ENCODE measurements around the gene IRAK4.
"Not testable (repeated sequence)": the region's sequence is repeated elsewhere in the genome, so short reads cannot be mapped to it uniquely, and the experiment has no call there.

Gene IRAK4

DNA sequence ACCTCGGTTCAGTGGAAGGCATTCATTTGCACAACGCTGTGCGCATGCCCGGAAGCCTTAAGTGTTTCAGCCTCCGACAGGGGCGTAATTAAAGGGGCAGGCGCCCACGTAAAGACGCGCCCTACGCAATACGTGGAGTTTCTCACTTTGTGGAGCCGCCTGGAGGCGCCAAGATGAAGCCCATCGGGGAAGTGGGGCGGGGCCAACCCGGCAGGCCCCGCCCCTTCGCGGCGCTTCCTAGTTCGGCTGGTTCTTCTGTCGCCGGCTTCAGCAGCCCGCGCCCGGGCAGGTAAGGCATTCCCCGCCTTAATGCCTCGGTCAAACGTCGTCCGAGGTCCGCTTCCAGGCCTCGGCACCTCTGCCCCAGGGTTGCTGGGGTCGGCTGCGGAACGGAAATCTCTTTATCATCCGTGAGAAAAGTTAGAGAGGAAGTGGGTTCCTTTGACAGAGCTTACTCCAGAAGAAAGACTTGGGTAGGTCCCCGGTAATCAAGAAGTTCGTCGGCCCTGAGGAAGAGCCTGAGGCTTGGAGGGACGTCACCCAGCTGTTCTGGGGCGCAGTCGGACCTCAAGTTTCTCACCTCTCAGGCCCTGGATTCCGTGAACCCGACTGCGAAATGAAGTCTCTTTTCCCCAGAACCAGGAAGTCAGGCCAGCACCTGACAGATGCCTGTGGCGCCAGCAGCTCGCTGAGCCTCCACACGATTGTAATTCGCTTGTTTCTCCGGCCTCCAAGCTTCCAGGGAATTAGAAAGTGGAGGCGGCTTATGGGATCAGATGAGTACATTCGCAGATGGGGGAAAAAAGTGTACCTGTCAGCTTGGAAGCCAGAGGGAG, at the start of gene IRAK4, which contains the start of gene PUS7L:
IRAK4 (plus strand) TSS at position 224 of the 836 bp plus-strand sequence. CDS start 9,161 bp downstream, outside the sequence.
PUS7L (minus strand) TSS at position 63 of the 836 bp plus-strand sequence. CDS start 3,545 bp downstream, outside the sequence.
- DNase-seq = peak; percentile 94 to 96

- DNase-seq = no peak
Observed at GRCh38 chr12:43711348-43711747, 47.4 kb upstream of the IRAK4 start.

- no peak for DNase-seq
Observed at GRCh38 chr12:43722621-43723020, 36.1 kb upstream of the IRAK4 start.

DNA sequence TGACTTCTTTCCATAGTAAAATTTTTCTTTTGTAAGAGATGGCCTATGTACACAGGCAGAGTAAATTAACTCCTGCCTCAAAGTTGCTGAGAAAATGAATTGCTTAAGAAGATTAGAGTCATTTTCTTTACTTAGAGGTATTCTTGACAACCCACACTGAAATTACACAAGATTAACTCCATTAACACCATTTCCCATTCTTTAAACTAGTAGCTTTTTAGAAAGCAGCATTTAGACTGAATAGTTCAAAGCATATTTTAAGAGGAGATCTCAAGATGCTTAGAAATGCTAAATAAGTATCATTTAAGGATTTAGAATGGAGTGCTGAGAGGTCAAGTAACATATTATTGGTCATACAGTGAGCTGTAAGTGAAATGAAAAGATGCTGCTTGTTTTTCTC, 35.6 kb upstream of the IRAK4 start:
- no peak for DNase-seq

GRCh38 chr12:43728117-43728516, 30.6 kb upstream of the IRAK4 start:
- DNase-seq = no peak

DNA sequence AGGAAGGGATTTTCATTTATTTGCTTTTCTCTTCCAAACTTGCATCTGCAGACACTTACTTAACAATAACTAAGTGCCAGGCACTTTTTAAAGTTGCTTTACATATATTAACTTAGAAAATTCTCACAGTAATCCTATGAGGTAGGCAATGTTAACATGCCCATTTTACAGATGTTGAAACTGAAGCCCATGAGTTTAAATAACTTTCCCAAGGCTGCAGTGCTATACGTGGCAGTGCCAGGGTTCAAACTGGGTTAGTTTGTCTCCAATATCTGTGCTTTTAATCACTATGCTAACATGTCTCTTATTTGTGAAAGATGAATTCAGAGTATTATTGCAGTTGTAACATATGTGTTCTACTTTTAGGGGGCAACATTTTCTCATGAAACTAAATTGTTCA, 30.1 kb upstream of the IRAK4 start:
- DNase-seq = no peak

GRCh38 chr12:43730283-43730682, 28.5 kb upstream of the IRAK4 start:
- no peak for DNase-seq

GRCh38 chr12:43733687-43734086, 25.1 kb upstream of the IRAK4 start:
- DNase-seq = no peak

- DNase-seq = no peak
Observed at GRCh38 chr12:43736927-43737440, 21.8 kb upstream of the IRAK4 start.

DNA sequence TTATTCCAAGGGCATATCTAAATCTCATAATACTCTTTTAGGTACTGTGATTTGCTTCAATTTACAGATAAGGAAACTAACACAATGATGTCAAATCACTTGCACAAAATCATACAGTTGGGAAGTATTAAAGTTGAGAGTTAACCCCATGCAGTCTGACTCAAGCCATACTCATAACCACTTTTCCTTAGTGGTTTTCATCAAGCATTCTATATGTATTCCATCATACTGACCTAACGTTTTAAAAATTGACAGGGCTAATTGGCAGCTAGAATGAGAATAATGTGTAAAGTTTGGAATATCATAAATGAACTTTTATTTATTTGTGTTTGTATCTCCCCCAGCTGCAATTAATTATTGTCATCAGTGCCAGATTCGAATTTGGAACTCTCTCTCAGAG, 21.1 kb upstream of the IRAK4 start:
- DNase-seq = no peak

- no peak for DNase-seq
Observed at GRCh38 chr12:43740511-43741100, 18.1 kb upstream of the IRAK4 start.

GRCh38 chr12:43742106-43742505, 16.6 kb upstream of the IRAK4 start:
- DNase-seq = no peak

- no peak for DNase-seq
Observed at GRCh38 chr12:43744826-43745225, 13.9 kb upstream of the IRAK4 start.

GRCh38 chr12:43749016-43749415, 9.7 kb upstream of the IRAK4 start:
- no peak for DNase-seq

DNA sequence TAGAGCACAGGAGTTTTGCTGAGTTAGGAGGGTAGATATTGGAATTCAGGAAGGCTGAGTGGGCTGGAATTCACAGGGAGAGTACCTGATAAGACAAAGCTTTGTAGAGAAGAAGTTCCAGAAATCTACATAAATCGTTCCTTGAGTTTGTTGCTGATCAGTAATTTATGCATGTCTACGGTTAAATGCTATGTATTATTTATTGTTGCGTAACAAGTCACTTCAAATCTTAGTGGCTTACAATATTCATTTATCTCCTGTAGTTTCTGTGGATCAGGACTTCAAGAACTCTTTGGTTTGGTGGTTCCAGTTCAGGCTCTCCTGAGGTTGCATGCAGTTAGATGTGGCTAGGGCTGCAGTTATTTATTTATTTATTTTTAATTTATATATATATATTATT, 7.9 kb upstream of the IRAK4 start:
- DNase-seq = no peak

DNA sequence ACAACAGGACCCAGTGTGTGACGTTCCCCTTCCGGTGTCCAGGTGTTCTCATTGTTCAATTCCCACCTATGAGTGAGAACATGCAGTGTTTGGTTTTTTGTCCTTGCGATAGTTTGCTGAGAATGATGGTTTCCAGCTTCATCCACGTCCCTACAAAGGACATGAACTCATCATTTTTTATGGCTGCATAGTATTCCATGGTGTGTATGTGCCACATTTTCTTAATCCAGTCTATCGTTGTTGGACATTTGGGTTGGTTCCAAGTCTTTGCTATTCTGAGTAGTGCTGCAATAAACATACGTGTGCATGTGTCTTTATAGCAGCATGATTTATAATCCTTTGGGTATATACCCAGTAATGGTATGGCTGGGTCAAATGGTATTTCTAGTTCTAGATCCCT, 7.4 kb upstream of the IRAK4 start:
- not testable (repeated sequence) for DNase-seq

- no peak for DNase-seq
Observed at GRCh38 chr12:43754015-43754414, 4.7 kb upstream of the IRAK4 start.

DNA sequence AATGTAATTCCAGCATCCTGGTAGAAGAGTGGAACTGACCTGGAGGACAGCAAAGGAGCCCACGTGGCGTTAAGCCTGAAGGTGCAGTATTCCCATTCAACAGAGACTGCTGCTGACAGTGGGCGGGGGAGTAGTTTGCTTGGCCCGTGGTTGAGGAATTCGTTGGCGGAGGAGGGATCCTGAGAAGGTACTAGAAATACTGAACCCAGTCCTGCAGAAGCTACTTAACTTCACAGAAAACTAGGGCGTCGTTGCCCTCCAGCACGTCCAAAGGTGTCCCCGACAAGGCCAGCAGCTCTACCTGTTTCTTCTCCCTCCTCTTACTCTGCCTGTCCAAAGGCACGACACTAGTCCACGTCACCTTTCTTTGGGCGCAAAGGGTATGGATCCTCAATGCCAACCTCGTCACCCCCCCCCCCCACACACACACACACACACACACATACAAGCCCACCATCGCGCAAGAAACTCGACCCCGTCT, 464 bp upstream of the IRAK4 start:
- no peak for DNase-seq

- DNase-seq = no peak
Observed at GRCh38 chr12:43760396-43760795, 1.6 kb downstream of the IRAK4 start.

DNA sequence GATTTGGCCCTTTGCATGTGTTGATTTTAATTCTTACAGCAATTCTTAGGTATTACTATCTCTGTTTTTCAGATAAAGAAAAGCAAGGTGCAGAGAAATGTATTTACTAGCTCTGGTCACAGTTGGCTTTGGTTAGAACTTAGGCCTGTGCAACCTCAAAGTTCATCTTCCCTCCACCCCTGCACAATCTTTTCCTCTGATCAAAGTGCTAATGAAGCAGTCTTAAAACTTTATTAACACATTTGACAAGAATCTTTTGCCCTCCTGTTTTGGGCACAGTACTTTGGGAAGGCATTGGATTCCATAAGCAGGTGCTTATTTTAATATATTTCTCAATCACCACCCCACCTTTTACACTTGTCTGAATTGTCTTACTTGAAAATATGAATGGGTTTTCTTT, 2.7 kb downstream of the IRAK4 start:
- no peak for DNase-seq

- DNase-seq = no peak
Observed at GRCh38 chr12:43762596-43762995, 3.8 kb downstream of the IRAK4 start.

DNA sequence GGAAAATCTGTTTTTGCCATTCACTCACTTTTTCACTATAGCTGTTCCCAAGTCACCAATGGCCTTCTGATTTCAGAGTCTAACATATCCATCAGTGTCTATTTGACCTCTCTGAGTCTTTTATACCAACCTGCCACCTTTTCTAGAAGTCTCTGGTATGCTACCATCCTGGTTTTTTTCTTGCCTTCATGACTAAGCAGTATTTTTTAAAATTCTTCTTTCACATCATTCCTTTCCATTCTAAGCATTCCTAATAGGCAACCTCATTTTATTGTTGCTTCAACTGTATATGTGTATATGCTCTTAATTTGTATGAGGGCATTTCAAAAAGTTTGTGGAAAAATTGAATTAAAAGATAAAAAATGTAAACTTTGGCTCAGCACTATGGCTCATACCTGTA, 5.0 kb downstream of the IRAK4 start:
- DNase-seq = no peak

DNA sequence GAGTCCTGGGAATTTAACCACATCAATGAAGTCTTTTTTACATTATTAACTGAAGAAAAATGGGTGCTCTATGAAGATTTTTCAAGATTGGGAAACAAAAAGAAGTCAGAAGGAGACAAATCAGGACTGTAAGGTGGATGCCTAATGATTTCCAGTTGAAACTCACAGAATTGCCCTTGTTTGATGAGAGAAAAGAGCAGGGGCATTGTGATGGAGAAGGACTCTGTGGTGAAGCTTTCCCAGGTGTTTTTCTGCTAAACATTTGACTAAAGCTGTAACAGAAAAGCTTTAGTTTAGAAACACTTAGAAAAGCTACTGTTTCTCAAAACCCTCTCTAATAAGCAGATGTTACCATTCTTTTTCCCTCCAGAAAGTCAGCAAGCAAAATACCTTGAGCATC, 5.8 kb downstream of the IRAK4 start:
- DNase-seq = no peak

- no peak for DNase-seq
Observed at GRCh38 chr12:43766291-43766690, 7.5 kb downstream of the IRAK4 start.
